HG03521 (cell line): ENCODE measurements around the gene SLC66A2.

Experiments
- ATAC-seq: cut with Tn5 transposase; IDR thresholded peaks from one replicate; pipeline ENCODE4 v1.9.1; 2021; ENCODE audit warnings: mild to moderate bottlenecking, moderate library complexity; ENCODE audit not compliant: unreplicated experiment

The SLC66A2 gene

DNA sequence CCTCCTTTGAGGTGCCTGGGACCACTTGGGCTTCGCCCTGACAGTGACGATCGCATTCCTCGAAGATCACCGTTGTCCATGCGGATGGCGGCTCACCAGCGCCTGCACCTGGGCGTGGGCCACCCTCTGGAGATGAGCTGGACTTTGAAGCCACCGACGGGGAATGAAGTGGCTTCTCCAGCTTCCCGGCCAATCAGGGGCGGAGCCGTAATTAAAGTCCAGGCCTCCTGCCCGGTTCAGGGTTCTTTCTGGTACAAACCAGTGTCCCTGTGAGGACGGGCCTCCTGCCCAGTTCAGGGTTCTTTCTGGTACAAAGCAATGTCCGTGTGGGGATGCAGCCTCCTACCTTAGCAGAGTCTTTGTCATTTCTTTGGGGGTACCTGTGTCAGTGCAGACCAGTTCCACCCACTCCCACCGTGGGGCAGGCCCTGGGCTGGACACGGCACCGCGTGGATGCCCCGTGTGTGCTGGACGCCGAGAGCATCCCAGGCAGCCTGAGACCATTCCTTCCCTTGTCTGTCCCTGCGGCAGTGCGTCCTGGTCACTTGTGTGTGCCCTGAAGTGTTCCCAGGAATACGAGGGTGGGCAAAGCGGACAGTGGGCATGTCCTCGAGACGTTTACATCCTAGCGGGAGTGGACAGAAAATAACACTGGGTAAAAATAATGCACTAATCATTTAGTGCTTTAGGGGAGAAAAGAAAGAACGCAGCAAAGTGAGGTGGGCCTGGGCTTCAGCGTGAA is 98.7 kb downstream of the SLC66A2 start:
- no peak for ATAC-seq
